Ureter (tissue), 1 donor: ENCODE measurements around the gene KIF21B. TPM values are rescaled to one million over a fixed set of nuclear protein-coding genes. Genes with fewer than 3 reads are reported as not detected.

ENCODE experiments used
- DNase-seq: peaks from one replicate; pipeline ENCODE4 v3.0.0-alpha.2; 2020; ENCODE audit warnings: low spot score
- total RNA-seq: library from RNA; stranded (reverse); gene quantifications from one replicate; pipeline ENCODE4 v1.2.4, GENCODE V29; 2023
- donor health status: DM: yes; HTN: yes; CAD: no.

Gene KIF21B
- total RNA-seq, 1 donor from 2014 or later, result 10.7 TPM

DNA sequence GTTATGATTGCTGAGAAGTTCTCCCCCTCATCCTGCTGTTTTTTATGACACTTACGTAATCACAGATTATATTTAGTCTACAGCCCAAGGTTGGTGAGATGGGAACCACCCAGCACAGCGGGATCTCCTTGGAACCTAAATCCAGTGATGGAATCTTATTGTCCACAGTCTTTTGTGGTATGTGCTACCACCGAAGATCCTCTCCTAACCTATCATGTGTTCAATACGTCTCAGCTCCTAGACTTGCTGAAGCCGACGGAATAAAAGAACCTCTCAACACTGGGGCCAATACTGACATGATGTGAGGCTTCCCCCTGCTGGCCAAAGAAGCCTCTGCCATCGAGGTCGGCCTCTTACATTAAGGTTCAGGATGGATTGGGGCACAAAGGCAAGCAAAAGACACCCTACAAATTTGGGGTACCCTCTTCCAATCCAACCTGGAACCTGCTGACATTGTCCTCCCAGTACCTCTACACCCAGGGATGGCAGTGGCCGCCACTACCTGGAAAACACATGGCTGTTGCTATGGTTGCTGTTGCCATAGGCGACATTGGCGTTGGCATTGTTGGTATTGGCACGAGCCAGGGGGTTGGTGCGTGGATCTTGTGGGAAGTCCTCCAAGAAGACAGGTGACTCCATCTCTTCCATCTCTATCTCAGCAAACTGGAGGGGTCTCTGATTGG, 19.4 kb upstream of the KIF21B start:
- peak; percentile 76 for DNase-seq

DNA sequence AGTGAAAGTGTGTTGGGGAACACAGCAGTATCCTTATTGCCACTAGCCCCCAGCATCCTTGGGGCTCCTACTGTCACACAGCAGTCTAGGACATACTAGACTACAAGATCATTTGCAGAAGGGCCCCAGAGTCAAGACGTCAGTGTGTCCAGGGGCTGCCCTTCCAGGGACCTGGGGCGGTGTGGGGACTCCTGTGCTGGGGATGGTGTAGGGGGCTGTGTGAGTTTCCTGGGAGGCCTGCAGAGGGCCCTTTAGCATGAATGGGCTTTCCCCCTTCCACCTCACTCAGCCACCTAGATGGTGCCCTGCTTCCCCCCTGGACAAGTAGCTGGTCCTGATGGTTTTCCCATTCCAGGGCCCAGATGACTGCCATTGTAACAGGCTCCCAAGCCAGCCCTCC, 17.5 kb upstream of the KIF21B start:
- no peak for DNase-seq

DNA sequence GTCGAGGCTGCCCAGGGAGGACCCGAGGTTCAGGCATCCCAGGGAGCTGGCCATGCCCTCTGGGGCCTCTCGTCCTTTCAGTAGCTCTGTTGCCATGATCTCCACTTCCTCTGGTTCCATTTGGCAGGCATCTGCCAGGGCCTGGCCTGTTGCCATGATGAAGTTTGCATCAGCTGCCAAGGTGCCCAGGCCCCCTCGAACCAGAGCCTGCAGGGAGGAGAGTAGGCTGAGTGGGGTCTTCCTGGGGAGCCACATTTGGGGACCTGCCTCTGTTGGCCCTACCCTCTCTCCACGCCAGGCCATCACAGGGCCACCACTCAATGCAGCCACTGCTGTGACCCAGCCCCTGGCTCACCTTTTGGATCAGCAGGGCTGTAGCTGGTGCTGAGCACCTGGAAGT, 16.4 kb upstream of the KIF21B start:
- no peak for DNase-seq

DNA sequence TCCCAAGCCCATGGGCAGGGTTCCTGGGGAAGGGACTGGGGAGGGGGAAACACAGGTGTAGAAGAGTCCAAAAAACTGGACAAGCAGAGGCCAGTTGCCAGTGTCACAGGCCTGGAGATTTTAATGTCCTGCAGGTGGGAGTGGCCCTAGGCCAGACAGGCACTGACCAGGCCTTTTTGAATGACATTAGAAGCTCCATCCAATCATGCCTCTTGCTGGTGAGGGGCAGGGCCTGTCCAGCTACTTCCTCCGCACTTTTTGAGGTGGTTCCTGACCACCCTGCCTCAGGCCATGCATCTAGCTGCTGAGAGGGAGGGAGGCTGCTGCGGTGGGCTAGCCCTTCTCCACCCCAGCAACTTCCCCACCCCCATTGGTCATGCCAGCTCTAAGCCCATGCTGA, 15.9 kb upstream of the KIF21B start:
- DNase-seq, result no peak

DNA sequence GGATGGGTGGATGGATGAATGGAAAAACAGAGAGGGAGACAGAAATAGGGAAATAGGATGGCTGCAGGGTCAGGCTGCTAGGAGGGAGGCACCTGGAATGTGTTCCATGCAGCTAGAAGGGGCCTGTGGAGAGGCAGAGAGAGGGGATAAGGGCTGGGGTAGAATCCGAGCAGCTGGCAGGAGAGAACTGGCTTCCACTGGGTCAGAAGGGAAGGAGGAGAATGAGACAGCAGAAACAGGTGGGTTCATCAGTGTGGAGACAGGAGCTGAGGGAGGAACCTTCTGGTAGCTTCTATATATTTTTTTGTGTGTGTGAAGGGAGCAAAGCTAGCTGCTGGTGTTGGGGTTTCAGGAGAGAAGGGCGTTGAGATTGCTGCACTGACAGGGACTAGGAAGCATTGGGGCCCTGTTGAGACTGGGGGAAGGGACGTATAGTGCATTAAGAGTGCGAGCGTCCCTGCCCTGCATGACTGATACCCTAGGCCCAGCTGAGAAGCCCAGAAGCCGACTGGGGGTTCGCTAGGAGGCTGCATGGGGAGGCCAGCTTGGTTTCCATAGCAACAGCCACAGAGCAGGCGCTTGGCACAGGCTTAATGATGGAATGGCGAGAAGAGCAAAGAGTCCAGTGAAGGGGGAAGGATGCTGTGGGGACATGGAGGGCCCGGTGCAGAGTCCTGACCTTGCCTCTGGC, 14.8 kb upstream of the KIF21B start:
- no peak for DNase-seq

DNA sequence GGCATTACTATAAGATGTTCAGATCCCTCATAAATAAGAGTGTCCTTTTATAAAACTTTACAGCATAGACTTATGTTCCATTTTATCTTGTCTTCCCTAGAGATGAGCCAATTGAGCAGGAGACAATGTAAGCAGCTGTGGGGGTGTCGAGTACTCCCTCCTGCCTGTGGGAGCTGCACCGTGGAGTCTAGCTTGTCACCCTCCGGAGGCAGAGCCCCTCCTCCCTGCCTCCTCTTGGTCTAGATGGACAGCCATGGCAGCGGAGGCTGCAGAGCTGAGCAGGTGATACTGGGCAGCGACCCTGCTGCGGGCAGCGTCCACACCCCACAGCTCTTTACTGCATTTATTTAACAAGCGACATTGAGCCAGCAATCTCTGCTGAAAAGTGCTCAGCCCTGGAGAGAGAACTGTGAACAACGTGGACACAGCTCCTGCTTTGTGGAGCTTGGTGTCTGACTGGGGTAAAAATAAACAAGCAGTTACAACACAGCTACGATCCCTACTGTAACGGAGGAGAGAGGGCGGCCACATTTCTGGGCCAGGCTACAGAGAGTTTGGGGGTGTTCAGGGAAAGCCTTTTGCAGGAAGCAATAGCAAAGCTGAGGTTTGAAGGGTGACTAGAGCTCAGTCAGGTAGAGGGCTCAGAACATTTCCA, 12.8 kb upstream of the KIF21B start:
- DNase-seq, result no peak

DNA sequence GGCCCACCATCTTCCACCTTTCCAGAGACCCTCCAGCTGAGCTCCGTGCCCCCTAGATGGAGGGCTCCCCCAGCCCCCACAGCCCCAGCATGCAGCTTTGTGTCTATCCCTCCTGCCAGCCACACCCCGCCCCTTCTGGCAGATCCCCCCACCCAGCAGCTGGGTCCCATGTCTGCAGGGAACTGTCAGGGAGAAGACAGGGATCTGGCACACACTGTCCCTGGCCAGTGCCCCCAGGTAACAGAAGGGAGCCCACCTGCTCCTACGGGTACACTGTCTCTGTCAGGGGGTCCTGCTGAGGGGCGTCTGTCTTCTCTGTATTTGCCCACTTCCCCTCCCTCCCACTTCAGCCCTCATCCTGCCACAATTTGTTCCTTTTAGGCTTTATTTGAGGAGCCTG, 11.2 kb upstream of the KIF21B start:
- DNase-seq, result no peak

DNA sequence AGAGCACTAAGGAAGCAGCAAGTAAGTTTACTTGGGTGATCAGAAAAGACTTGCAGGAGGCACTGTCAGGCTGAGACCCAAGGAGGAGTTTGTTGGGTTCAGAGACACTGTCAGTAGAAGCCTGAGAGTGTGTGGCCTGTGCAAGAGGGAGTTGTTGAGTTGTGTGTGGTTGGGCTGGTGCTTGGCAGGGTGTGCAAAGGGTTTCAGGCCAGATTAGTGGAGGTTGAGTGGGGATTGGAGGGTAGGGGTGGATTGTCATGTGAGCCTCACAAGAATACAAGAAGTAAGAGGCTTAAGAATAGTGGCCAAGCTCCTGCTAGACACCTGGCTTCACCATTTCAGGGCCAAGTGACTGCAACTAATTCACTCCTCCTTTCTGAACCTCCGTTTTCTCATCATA, 8.9 kb upstream of the KIF21B start:
- no peak for DNase-seq

DNA sequence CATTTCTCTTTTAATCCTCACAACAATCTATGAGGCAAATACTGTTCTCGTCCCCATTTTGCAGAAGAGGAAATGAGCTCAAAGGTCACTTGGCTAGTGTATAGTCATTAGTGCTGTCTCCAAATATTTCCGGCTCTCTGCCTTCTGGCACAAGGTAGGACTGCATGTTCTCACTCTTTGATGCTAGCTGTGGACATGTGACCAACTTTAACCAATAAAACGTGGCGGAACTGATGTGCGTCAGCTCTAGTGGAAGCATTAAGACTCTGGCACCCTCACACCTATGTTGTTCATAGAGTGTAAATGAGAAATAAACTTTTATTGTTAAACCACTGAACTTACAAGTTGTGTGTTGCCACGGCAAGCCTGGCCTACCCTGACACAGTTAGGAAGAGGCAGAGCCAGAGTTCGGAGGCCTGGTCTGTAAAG, 5.0 kb upstream of the KIF21B start:
- DNase-seq, result no peak

DNA sequence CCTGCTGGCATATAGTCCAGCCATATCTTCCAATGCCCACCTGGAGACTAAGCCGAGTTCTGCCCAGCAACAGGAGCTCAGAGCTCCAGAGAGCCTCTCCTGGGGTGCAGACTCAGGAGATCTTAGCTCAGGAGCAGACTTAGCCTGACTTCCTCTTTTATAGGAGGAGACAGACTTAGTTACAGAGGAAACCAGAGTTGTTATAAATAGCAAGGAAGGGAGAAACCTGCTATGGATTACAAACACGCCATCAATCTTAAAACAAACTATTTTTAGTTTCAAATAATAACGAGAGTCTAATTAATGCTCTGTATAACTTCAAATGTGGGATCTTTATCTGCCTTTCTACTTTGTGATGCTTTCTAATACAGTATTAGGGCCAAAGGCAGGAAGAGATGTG, 3.3 kb upstream of the KIF21B start:
- no peak for DNase-seq

DNA sequence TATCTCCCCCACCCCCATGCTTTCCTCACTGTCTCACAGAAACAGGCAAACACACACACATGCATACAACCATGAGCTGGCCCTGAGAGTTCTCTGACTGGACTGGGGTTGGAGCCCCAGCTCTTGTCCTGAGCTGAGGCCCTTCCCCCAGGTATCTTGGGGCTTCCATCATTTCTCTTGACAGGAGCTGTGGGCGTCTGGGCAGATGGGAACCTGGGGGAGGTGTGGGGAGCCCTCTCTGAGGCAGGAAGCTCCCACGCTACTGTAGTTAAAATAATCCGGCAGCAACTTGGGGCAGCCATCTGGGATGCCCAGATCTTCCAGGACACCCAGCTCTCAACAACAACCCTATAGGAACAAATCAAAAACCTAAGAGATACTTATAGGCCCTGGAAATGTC, 2.7 kb upstream of the KIF21B start:
- no peak for DNase-seq

DNA sequence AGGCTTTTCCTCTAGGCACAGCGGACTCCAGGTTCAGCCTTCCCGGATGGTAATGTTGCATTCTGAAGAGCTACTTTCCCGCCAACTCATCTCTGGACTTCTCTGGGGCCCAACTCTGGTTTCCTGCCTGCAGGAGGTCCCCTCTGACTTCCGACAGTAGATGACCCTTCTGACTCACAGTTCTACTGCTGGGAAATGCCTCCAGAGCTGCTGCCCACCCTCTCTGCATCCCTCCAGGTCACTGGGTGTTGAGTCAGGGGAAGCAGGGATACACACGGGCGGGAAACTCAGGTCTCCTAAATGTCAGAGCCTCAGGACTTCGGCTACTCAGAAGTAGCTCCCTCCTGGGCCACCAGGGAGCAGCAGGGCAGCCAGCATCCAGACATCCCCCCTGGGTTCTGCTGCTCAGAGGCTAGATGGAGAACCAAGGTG, 2.1 kb upstream of the KIF21B start:
- DNase-seq, result no peak

DNA sequence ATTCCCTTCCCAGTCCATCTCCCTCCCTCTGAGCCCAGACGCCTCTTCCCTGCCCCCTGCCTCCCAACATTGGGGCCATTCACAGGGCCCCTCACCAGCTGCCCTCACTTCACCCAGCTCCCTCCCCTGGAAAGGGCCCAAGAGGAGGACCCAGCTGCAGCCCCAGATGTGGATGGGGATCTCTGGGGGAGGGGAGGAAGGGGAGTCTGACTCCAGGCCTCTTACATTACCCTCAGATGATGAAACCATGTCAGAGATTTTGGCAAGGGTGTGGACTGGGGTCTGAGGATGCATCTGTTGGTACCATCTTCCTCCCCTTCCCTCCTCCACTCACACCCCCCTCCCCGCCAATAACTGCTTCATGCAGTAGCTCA, 1.1 kb upstream of the KIF21B start:
- no peak for DNase-seq

DNA sequence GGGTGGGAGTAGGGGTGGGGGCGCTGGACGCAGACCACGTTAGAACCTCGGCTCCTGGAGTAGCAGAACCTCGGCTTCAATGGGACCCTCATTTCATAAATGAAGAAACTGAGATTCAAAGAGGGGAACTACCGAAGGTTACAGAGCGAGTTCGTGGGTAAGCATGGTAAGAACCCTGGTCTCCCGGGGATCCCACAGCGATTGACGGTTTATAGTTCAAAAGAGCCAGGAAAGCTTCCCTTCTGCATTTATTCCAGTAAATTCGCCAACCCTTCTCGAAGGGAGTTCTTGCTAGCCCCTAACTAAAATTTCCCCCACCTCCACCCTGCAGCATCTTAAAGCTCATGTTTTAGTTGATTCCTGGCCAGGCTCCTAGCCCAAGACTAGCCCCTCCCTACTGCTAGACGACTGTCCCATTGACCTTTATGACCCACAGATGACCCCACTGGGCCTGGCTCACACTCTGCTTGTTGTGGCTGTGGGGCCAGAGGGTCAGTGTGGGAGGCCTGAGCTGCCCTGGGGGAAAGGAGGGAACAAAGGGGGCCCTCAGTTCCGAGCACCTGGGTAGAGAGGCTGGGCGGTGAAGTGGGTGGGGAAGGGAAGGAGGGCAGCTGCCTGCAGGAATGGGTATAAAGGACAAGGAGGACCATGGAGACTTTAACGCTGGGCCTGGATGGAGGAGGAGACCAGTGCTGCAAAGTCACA, 558 bp upstream of the KIF21B start:
- no peak for DNase-seq

DNA sequence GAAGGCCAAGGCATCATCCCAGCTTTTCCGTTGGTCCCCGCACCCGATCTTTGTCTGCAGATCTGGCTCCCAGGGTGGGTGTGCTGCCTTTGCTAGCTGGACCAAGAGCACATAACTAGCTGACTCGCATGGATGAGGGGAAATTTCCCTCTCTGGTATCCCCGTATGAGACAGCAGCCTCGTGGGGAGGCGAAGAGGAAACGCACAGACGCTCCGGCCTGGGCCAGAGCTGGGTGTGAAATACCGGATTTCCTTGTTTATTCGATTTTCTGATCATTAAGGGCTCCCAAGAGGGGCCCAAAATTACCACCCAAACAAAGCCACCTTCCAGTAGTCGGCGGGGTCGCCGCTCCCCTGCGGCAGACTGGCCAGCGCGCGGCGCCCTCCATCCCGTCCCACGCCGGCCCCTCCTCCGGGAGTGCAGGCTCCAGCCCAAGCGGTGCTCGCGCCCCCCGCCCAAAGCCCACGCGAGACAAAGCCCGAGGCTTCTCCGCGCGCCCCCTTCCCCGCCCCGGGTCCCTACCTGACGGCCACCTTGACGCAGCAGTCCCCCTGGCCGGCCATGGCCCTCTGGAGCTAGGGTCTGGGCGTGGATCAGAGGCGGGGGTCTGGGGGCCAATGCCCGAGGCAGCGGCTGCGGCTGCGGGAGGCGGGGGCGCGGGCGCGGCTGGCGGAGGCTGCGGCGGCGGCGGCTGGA, 546 bp downstream of the KIF21B start:
- DNase-seq, result no peak

DNA sequence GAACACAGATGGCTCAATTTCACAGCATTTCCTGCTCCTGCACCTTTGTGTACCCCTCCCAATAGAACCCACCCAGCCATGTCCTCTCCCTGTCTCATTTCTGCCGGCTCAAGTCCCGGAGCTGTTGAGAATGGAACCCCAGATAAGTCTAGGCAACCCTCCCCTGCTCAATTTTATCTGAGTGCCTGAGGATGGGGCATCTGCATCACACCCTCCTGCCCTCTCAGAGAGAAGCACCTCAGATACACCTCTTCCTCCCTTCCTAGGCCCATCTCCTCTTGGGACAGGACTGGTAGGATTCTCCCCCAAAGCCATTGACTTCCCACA, 1.1 kb downstream of the KIF21B start:
- DNase-seq, result no peak

DNA sequence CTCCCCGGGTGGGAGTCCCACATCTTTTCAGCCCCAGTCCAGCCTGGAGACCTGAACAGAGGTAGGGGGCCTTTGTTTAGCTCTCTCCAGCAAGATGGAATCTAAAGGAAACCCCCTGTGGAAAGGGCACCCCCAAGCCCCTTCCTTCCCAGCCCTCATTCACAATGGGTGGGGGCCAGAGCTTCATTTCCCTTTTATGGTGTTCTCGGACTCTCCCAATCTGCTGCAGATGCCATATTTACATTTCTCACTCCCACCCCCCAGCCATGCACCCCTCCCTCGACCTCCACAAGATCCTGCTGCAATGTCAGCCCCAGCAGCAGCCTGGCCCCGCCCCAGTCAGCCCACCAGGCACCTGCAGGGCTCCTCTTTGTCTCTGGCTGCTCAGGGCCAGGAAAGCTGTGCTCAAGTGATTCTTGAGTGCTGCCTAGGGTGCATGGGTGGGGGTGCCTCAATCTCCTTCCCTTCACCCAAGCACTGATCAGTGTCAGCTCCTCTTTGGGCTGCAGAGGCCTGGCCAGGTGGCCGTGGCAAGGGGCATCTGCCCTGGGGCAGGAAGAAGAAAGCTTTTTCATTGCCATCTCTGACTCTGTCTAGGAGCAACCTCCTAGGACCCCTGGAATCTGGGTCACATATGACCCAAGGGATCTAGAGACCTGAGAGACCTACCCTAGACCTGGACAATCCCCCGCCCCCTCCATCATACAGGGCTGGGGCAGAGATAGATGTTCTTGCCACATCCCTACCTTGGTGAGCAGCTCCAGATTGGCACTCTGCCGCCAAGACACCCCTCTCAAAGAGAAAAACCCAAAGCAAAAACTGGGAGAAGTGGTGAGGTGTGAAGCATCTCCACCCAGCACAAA, 1.7 kb downstream of the KIF21B start:
- no peak for DNase-seq

DNA sequence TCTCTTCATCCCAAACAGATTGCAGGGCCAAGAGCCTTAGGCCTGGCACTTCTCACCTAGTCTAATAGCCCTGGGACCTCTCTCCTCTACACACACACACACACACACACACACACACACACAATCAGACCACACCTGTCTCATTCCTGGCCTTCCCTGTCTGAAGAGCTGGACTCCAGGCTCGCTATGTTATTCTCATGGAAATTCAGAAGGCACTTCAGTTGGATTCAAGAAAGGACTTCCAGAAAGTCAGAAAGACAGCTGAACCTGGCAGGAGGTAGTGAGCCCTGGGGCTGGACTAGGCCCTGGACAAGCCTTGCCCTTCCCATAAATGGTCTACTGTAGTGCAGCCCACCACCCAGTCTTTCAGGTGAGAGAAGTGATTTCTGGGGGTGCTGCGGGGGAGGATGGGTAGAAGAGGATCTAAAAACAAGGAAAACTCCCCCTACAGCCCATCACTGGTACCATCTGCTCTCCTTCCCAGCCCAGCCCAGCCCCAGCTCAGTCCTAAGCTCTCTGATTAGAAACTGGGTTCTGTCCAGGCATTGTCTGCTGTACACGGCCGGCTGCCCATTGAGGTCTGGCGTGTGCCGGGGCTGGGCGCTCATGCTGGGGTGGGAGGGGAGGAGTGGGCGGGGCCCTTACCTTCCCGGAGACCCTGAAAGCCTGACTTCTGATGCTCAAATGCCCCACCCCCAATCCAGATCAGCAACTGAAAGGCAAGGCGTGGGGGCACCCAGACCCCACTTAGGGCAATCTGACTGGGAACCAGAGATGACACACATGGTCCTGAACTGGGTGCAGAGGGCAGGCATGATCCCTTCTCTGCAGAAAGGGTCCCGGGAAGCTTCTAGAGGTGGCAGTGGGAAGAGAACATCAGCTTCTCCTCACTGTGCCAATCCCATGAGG, 2.5 kb downstream of the KIF21B start:
- DNase-seq, result no peak

DNA sequence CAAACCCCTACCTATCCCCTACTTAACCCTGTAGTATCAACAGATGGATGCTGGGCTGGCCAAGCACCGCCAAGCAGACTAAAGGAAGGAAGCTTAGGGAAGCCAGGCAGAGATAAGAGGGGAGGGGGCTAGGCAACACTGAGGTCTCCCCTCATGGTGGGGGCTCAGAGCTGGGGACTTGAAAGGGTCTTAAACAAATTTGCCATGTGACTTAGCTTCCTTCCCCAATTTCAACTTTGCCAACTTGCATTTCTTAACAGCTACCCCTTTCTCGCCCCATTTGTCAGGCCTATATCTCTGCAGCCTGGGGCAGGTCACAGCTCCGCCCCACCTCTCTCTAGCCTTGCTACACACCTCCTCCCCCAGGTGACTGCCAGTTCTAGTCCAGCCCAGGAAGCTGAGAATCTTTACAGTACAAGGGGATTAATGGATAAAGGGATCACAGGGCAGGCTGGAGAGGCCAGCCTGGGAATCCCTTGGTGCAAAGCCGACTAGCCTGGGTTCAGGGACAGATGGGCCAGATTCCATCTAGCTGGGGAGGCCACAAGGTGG, 3.4 kb downstream of the KIF21B start:
- no peak for DNase-seq
